Transverse colon (tissue), 4 donors: ENCODE measurements around the gene CD276.
"Not testable (repeated sequence)": the region's sequence is repeated elsewhere in the genome, so short reads cannot be mapped to it uniquely, and the experiment has no call there.

Experiments used
- EP300 ChIP-seq: sonication (generic); formaldehyde crosslinking; IDR thresholded peaks from one replicate; pipeline ENCODE4 v1.6.1; 2017; ENCODE audit warnings: antibody characterized with exemption, low read depth
- POLR2A ChIP-seq: fragments of 450-650 bp; IDR thresholded peaks from one replicate; pipeline ENCODE4 v1.6.1; 2016; ENCODE audit warnings: antibody characterized with exemption, mild to moderate bottlenecking, moderate library complexity
- POLR2AphosphoS5 ChIP-seq, 3 donors: sonication (generic); formaldehyde crosslinking; IDR thresholded peaks; one replicate each; pipeline ENCODE4 v1.6.1; 2016; ENCODE audit warnings: antibody characterized with exemption in 3 of 3
- TF ChIP-seq, protein P1 (sequence below), 5 experiments: fragments of 200-600 bp in 3 of 5; fragments of 450-650 bp in 2 of 5; sonication (generic) in 3 of 5; IDR thresholded peaks; 1 replicate in 2 of 5; 2 replicates in 3 of 5; pipeline ENCODE4 v1.5.1; 2016 to 2017; ENCODE audit warnings: antibody characterized with exemption in 5 of 5, inconsistent platforms in 3 of 5, mild to moderate bottlenecking in 2 of 5, moderate library complexity in 1 of 5

DNA sequence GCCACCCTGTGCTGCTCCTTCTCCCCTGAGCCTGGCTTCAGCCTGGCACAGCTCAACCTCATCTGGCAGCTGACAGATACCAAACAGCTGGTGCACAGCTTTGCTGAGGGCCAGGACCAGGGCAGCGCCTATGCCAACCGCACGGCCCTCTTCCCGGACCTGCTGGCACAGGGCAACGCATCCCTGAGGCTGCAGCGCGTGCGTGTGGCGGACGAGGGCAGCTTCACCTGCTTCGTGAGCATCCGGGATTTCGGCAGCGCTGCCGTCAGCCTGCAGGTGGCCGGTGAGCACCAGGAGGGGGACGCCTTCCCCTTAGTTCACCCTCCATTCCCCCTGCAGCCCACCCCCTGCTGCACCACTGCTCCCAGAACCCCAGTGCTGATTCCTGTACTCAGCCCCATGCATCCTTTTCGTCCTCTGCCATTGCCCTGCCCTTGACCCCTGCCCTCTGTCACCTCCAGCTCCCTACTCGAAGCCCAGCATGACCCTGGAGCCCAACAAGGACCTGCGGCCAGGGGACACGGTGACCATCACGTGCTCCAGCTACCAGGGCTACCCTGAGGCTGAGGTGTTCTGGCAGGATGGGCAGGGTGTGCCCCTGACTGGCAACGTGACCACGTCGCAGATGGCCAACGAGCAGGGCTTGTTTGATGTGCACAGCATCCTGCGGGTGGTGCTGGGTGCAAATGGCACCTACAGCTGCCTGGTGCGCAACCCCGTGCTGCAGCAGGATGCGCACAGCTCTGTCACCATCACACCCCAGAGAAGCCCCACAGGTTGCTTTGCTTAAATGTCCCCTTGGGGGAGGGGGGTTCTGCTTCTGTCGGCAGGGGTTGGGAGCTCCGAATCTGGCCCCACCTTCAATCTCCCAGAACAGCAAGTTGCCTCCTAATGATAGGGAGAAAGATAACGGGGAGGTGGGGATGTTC lies 18.4 kb downstream of the CD276 start:
- TF ChIP-seq, protein P1, sequence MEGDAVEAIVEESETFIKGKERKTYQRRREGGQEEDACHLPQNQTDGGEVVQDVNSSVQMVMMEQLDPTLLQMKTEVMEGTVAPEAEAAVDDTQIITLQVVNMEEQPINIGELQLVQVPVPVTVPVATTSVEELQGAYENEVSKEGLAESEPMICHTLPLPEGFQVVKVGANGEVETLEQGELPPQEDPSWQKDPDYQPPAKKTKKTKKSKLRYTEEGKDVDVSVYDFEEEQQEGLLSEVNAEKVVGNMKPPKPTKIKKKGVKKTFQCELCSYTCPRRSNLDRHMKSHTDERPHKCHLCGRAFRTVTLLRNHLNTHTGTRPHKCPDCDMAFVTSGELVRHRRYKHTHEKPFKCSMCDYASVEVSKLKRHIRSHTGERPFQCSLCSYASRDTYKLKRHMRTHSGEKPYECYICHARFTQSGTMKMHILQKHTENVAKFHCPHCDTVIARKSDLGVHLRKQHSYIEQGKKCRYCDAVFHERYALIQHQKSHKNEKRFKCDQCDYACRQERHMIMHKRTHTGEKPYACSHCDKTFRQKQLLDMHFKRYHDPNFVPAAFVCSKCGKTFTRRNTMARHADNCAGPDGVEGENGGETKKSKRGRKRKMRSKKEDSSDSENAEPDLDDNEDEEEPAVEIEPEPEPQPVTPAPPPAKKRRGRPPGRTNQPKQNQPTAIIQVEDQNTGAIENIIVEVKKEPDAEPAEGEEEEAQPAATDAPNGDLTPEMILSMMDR (IDR thresholded peaks at IDR 0.05) = not testable (repeated sequence)
- TF ChIP-seq POLR2AphosphoS5 (IDR thresholded peaks at IDR 0.05); EP300; POLR2A: not testable (repeated sequence)
